Nucleus accumbens (tissue), 56 donors: ENCODE measurements around the gene KRT81.
"Not testable (repeated sequence)": the region's sequence is repeated elsewhere in the genome, so short reads cannot be mapped to it uniquely, and the experiment has no call there.

Experiments
- DNase-seq, 56 donors: peaks; one replicate each; lab custom pipeline; 2025; lab: John Stamatoyannopoulos, UW

Gene KRT81

DNA sequence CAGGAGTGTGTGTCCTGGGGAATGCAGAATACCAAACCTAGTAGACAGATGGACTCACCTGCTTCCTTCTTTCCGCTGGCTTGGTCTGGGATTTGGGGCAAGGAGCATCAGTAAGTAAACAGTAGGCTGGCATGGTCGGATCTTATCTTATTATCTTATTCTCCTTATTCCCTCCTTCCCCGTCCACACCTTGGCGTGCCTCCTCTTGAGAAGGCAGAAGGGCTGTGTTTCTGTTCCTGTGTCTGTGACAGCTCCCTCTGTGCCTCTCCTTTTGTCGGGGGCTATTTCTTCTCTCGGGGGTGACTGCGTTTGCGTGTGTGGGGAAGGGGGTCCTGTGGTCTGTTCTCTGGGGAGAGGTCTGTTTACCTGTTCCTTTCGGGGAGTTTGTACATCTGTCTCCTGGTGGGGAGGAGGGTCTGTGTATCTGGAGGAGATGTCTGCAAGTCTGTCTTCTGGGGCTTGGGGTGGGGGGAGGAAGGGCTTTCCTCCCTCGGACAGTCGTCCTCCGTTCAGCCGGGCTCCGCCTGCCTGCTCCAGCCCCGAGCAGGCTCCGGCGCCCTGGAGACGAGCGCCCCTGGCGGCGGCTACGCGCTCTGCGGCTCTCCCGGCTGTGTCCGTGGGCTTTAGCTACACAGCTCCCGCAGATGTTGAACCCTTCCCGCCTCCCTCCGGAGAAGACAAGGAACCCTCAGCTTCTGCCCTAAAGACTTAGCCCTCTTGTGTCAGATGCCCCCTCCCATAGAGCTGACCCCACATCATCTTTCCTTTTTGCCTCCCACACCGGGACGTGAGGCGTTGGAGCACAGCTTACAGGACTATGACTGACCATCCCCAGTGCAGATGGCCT lies 12.5 kb downstream of the KRT81 start:
- peak in 51 of 56 donors; percentile 6 to 83 (median 51) for DNase-seq

DNA sequence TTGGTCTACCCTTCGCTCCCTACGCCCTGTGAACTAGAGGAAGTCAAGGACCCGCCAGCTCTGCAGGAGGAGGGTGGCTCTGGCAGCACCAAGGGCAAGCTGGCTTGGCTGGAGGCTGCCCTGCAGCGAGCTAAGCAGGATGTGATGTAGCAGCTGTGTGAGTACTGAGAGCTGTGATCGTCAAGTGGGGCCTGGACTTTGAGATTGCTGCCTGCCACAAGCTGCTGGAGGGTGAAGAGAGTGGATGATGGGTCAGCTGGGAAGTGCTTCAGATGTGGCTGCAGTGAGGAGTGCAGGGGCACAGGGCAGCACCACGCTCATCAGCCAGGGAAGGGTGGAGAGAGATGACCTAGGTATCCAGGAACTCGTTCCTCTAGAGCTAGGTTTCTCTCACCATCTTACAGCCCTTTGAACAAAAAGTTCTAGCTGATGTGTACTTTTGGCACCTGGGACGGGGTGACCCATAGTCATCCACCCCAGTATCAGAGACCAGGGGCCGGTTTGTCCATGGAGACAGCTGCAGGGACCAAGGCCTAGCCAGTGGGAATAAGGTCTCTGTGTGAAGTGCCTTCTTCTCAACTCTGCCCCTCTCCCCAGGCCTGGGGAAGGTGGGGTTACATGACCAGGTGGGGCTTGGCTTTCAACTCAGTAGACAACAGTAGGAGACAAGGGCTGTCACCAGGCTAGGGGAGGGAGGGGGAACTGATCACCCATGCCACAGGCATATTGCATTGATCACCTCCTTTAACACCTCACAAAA lies 13.7 kb downstream of the KRT81 start:
- DNase-seq = no peak

DNA sequence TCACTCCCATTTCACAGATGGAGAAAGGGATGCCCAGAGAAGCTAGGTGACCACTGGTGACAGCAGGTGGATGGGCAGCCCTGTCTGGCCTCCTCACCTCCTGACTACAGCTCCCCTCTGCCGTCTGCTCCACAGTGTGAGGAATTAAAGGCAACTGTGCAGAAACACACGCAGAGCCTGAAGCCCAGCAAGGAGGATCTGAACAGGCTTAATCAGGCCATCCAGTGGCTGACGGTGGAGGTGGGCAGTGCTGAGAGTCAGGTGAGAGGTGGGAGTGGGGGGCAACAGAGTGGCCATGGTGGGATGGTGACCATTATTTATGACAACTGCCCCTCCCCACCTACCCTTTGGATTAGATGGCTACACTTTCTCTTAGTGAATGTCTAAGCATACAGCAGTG lies 15.6 kb downstream of the KRT81 start:
- no peak for DNase-seq

DNA sequence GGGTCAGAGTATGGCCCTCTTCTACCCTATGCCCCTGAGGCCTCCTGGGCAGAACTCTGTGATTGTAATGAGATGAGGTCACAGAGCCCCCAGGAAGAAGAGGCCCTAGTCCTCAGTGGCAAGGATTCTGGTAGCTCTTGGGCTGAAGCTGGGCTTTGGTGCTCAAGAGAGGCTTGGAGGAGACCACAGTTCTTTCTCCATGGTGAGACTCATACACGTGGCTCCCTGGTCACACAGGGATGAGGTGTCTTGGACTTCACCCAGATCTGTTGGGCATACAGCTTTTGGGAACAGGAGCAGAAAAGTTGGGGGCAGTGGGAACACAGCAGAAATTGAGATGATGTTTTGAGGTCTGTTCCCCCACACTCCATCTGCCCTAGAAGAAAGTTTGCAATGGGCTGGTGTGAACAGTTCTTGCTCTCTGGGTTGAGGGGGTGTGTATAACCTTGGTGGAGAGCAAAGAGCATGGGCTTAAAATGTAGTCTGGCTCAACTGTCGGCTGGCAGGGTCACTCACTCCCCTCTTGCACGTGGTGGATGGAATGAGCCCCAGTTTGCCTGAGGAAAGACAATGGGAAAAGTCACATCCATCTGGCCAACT lies 16.7 kb downstream of the KRT81 start, which contains the start of gene KRT86:
KRT86 (plus strand) TSS at position 125 of the 600 bp plus-strand sequence. CDS start 27,272 bp downstream, outside the sequence.
- DNase-seq = no peak

DNA sequence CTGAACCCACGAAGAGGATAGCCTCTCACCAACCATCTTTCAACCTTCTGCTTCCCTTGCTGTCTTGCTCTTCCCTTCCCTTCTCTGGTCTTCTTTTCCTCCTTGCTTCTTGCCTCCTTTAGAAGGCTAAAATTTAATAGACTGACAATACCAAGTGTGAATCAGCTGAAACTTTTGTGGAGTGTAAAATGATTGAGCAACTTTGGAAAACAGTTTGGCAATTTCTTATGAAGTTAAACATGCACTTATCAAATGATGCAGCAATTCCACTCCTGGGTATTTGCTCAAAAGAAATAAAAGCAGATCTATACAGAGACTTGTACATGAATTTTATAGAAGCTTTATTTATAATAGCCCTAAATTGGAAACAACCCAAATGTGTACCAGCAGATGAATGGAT lies 20.2 kb downstream of the KRT81 start:
- no peak for DNase-seq

DNA sequence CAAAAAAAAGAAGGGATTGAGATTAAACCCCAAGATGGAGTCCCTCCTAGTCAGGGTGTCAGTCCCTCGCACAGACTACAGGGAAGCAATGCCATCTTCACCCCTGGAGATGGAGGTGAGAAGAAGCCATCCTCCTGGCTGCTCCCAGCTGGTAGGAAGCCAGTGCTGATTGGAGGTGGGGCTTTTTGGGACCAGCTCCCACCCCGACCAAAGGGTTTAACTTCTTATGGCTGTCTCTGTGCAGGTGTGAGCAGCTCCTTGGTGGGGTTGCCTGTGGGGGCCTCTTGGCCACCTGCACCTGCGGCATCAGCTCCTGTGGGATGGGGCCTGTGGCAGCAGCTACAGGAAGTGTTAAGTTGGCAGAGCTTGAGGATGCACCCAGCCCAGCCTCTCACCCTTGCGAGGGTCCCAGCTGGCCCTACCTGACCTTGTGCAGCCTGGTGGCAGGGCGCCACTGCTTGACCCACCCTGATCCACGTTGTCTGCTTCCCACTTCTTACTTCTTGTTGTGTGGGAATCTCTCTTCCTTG lies 20.7 kb downstream of the KRT81 start:
- DNase-seq = no peak

DNA sequence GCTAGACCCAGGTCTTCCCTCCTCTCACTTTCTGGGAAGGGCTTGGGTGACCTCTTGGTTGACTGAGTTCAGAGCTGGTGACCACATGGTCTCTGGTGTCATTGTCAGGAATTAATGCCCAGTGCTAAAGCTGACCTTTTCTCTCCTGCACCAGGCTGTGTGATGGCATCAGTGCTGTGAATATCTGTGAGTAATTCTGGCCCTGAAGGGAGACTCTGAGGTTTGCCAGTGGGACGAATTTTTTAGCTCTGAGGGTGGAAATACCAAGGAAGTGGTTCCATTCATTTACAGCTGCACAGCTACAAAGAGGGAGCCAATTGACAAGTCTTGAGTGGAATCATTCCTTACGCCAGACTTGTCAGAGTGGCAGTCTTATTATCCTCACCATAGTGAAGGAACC lies 23.1 kb downstream of the KRT81 start:
- DNase-seq = no peak

DNA sequence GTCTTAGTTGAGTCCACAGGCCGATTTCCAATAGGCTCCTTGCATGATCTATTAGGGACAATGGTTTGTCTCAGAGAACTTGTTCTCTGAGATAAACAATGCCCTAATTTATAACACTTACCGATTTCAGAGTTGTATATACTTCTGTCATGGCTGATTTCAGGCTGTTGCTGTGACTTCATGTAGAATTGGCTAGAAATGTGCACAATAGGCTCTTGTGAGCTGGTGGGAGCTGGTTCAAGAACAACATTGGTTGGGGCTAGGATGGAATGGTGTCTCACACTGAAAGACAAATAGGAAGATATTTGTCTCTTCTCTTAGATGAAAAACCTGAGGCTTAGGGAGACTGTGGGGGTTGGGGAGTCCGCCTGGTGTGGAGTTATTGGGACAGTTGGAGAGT lies 23.6 kb downstream of the KRT81 start:
- peak in 1 of 56 donors; percentile 35 for DNase-seq

DNA sequence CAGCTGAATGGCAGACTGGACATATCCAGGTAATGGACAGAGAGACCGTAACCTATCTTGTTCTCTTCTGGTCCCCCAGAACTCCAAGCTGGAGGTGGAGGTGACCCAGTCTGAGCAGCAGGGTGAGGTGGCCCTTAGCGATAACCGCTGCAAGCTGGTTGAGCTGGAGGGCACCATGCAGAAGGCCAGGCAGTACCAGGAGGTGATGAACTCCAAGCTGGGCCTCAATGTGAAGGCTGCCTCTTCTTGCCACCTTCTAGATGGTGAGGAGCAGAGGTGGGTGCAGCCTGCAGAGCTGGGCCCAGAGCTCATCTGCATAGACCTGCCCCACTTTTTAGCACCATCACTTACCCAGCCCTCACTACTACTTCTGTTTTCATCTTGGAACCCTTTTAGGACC lies 24.1 kb downstream of the KRT81 start:
- no peak for DNase-seq

DNA sequence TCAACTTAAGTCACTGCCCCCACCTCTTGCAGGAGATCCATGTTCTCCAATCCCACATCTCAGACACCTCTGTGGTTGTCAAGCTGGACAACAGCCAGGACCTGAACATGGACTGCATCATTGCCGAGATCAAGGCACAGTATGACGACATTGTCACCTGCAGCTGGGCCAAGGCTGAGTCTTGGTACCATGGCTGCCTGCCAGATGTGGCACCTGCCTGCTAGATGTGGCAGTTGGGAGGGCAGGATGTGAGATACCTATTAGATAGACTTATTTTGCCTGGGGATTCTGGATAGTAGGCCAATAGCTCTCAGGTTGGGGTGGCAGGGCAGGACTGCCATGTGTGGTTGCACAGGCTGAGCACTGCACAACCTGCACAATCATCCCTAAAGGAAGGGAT lies 24.8 kb downstream of the KRT81 start:
- no peak for DNase-seq

DNA sequence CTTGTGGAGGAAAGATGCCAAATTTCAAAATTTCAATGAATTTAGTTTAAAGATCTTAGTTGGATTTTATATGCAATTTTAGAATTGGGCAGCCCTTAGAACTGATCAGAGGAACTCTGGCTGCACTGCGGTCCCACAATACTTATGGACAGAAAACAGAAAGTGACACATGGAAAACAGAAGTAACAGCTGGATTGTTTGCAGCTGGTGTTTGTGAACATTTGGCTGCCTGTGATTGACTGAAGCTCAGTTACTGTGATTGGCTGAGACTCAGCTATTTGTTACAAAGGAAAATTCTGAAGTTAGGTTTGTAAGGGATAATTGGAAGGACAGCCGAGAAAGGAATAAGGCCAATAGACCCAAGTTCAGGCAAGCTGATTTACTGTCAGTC lies 26.9 kb downstream of the KRT81 start:
- DNase-seq = peak in 2 of 56 donors; percentile 5 to 40

DNA sequence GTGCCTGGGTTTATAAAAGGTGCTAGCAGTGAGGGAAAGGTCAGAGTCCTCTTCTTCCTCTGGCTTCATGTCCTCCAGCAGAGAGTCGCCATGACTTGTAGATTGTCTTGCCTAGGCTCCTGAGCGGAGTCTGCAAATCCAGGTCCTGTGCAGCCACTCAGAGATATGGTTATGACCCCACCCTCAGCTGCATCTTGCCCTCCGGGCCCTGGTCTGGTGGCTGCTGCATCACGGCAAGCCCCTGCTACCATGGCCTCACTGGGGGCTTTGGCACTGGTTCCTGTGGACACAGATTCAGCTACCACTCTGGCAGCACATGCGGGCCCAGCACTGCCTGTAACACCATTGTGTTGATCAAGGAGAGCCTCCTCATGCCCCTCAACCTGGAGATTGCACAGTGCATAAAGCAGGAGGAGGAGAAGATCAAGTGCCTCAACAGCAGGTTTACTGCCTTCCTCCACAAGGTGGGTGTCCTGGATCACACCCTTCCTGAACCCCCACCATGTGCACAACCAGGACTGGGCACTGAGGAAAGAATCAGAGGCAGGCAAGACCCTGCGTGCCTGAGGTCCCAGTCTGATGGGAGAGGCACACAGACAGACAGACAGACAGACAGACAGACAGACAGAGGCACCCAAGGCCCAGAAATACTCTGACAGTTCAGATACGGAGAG lies 27.4 kb downstream of the KRT81 start:
- DNase-seq = no peak

DNA sequence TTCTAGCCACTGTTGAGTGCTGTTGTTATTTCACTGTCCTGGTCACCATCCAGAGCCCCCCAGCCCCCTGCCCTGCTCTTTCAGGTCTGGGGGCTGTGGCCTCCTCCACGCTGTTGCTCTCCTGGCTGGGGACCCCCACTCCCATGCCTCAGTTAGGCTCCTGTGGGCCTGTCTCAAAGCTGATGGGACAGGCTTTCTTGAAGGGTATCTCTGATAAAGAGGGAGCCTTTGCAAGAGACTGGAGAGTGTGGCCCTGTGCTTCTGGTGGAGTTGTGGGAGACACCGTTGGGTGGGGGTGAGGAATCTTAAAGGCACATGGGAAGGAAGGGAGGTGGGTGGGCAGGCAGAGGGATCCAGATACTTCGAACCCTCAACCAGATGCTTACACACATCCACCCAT lies 29.0 kb downstream of the KRT81 start:
- no peak for DNase-seq

DNA sequence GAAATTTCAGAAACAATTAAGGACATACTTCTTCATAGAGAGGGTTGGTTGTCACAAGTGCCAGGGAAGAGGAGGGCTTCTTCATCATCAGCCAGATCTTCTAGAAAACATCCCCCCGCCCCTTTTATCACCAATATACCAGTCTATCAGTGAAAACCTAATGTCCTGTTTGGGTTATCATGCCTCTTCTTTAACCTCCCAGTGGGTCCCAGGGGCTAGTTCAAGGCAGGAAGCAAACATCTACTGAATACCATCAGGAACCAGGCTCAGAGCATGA lies 30.2 kb downstream of the KRT81 start:
- no peak for DNase-seq

DNA sequence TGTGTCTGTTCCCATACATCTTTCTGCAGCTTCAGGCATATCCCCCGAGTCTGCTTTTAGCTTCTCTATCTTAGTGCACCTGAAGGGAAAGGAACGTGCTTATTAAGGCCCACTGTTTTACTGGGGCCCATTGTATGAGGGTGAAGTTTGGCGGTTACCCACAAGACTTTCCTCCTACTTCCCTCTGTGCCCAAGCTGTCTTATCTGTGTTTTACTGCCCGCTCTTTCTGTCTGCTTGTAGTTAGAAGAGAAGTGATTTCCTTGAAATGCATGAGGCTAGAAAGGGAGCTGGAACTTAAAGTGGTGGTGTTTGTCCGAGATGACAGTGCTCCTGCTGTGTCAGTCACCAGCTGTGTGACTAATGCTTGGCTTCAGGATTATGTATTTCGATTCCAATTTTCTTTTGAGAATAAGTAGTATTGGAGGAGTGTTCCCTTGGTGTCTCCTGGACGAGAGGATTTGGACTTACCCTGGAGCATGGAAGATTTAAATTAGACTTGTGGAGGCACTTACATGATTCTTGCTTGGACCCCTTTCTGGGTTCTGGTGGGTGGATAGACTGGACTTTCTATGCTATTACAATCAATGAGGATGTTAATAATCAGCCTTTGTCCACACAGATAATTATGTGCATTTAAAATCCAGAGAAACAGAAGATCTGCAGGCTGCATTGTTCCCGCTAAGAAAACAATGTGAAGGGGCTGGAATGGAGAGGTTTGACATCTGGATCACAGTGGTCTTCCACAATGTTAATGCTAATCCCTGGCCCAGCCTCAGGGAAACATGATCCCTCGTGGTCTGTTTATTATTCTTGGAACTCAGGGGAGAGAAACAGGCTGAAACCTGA lies 30.8 kb downstream of the KRT81 start:
- DNase-seq = peak in 1 of 56 donors; percentile 47

DNA sequence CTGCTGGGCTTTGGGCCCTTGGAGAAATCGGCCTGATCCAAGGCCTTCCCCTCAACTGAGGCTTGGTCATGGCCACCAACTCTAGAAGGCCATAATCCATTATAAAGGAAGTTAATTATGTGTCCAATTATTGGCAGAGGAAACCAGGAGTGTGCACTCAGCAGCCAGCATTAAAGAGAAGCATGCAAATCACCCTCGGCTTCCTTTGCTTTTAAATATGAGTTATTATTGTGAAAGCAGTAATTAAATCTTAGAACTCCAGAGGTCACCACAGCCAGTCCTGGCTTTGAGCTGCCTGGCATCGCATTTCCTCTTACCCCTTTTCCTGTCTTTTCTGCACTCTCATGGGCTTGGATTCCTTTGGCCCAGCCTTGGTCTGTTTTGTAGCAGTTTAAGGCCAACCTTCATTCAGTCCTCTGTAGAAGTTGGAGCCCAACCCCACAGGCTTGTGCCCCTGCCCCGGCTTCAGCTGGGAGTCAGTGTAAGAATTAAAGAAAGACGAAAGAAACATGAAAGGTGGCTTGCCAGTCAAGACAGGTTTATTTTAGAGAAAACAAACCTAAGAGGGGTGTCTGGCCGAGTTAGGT lies 31.6 kb downstream of the KRT81 start:
- peak in 3 of 56 donors; percentile 10 to 17 (median 10) for DNase-seq

DNA sequence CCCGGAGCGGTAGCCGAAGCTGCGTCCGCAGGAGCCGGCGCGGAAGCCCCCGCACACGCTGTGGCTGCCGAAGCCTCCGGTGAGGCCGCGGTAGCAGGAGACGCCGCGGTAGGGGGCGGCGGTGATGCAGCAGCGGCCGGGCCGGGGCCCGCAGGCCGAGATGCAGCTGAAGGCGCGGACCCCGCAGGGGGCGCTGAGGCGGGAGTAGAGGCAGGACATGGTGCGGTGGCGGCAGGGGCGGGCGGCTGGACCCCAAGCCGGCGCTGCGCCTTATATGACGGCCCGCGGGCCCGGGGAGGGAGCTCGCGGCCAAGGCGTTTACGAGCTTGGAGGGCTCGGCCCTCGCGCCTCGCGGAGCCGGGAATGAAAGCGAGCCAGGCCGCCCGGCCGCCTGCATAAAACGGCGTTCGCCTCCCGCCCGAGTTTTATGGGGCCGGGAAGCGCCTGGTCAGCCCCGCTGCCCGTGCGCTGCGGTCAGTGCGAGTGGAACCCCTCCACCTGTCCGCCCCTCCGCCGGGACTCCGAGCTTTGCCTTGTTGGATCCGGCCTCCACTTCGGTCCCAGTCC lies 32.9 kb downstream of the KRT81 start:
- DNase-seq = no peak

DNA sequence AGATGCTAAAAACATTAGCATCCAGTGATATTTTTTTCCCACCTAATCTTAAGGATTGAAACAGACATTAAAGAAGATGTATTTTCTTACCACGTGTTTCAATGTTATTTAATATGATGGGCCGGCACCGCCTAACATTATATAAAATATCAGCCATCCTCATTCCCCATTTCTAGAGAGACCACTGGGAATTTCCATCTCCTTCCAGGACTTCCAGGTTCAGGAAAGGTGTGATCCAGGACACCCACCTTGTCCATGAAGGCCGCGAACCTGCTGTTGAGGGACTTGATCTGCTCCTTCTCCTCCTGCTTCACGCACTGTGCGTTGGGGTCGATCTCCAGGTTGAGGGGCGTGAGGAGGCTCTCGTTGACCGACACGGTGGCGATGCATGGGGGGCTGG lies 33.4 kb downstream of the KRT81 start:
- not testable (repeated sequence) for DNase-seq

DNA sequence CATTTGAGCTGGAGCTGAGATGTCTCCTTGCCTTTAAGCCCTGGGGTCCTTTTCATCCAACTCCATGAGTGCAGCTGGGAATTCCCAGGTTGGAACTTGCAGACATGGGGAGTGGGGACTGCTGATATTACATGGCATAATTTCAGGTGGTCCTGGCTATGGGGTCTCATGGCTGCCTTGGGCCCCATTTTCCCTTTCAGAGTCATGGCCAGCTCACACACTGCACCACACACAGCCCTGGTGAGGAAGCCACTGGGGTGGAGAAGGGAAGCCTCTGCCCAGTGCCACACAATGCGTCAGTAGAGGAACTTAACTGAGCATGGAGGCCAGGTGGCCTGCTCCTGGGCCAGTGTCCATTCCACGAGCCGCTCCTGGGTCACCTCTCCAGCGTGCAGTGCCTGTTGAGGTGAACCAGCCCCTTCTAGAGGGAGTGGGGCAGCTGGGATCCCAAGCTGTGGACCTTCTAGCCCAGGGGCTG lies 34.2 kb downstream of the KRT81 start:
- DNase-seq = no peak
